Measurements from ENCODE around the gene EVC. TPM values are rescaled to one million over a fixed set of nuclear protein-coding genes. Genes with fewer than 3 reads are reported as not detected.

Gene EVC
- total RNA-seq, 1 experiment from 2014 or later, result not detected

- Mint-ChIP-seq H3K27ac (ENCODE audit: unreplicated experiment) (no peak overlapping the region), H3K4me1 (ENCODE audit: low read depth, unreplicated experiment) (no peaks in the 10 kb centered on the region), H3K9me3 (ENCODE audit: low read depth, unreplicated experiment) (peaks cover 4% of the 10 kb centered on the region), H3K4me3 (ENCODE audit: low read depth, unreplicated experiment) (no peak overlapping the region), H3K36me3 (ENCODE audit: insufficient read depth, unreplicated experiment) (no peaks in the 10 kb centered on the region), H3K27me3 (ENCODE audit: unreplicated experiment) (no peaks in the 10 kb centered on the region)
- TF ChIP-seq, protein P1, sequence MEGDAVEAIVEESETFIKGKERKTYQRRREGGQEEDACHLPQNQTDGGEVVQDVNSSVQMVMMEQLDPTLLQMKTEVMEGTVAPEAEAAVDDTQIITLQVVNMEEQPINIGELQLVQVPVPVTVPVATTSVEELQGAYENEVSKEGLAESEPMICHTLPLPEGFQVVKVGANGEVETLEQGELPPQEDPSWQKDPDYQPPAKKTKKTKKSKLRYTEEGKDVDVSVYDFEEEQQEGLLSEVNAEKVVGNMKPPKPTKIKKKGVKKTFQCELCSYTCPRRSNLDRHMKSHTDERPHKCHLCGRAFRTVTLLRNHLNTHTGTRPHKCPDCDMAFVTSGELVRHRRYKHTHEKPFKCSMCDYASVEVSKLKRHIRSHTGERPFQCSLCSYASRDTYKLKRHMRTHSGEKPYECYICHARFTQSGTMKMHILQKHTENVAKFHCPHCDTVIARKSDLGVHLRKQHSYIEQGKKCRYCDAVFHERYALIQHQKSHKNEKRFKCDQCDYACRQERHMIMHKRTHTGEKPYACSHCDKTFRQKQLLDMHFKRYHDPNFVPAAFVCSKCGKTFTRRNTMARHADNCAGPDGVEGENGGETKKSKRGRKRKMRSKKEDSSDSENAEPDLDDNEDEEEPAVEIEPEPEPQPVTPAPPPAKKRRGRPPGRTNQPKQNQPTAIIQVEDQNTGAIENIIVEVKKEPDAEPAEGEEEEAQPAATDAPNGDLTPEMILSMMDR (IDR thresholded peaks at IDR 0.05; ENCODE audit: unreplicated experiment), result no peak
- intact Hi-C loops (cut with micrococcal nuclease; ENCODE audit: unreplicated experiment), result no loop called here
- no peak for DNase-seq
- CTCF ChIA-PET, result no interaction called here
- BruUV-seq (replicated peaks), result no TSS peak
Observed at GRCh38 chr4:5666741-5667140, 44.3 kb upstream of the EVC start.

- BruUV-seq (replicated peaks), result no TSS peak
- peaks cover 7% of the 10 kb centered on the region for H3K9me3 Mint-ChIP-seq (ENCODE audit: low read depth, unreplicated experiment)
- CTCF ChIA-PET, result no interaction called here
Observed at GRCh38 chr4:5676763-5677162, 34.2 kb upstream of the EVC start.

DNA sequence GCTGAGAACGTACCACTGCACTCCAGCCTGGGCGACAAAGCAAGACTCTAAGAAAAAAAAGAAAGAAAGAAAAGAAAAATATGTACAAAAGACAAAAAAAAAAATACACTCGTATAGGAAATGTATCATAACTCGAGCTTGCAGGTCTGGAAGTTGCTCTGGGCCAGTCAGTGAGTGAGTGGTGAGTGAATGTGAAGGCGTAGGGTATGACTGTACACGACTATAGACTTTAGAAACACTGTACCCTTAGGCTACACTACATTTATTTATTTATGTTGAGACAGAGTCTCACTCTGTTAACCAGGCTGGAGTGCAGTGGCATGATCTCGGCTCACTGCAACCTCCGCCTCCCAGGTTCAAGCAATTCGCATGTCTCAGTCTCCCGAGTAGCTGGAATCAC lies 32.0 kb upstream of the EVC start:
- intact Hi-C loops (cut with micrococcal nuclease; ENCODE audit: unreplicated experiment), result no loop called here
- TF ChIP-seq, protein P1 (IDR thresholded peaks at IDR 0.05; ENCODE audit: unreplicated experiment), result no peak
- Mint-ChIP-seq H3K9me3 (ENCODE audit: low read depth, unreplicated experiment) (peaks cover 7% of the 10 kb centered on the region), H3K4me3 (ENCODE audit: low read depth, unreplicated experiment) (no peak overlapping the region), H3K27ac (ENCODE audit: unreplicated experiment) (no peak overlapping the region), H3K27me3 (ENCODE audit: unreplicated experiment) (no peaks in the 10 kb centered on the region), H3K36me3 (ENCODE audit: insufficient read depth, unreplicated experiment) (no peaks in the 10 kb centered on the region), H3K4me1 (ENCODE audit: low read depth, unreplicated experiment) (no peaks in the 10 kb centered on the region)
- no TSS peak for BruUV-seq (replicated peaks)
- no peak for DNase-seq
- CTCF ChIA-PET, result no interaction called here

More at GRCh38 chr4:5676763-5677162, 34.2 kb upstream of the EVC start:
- no peaks in the 10 kb centered on the region for H3K36me3 Mint-ChIP-seq (ENCODE audit: insufficient read depth, unreplicated experiment)
- intact Hi-C loops (cut with micrococcal nuclease; ENCODE audit: unreplicated experiment), result no loop called here
- no peaks in the 10 kb centered on the region for H3K27me3 Mint-ChIP-seq (ENCODE audit: unreplicated experiment)
- H3K27ac Mint-ChIP-seq (ENCODE audit: unreplicated experiment), result no peak overlapping the region
- H3K4me1 Mint-ChIP-seq (ENCODE audit: low read depth, unreplicated experiment), result no peaks in the 10 kb centered on the region
- TF ChIP-seq, protein P1 (IDR thresholded peaks at IDR 0.05; ENCODE audit: unreplicated experiment), result no peak
- no peak for DNase-seq
- no peak overlapping the region for H3K4me3 Mint-ChIP-seq (ENCODE audit: low read depth, unreplicated experiment)

GRCh38 chr4:5683566-5683965 lies 27.4 kb upstream of the EVC start:
- no peaks in the 10 kb centered on the region for H3K36me3 Mint-ChIP-seq (ENCODE audit: insufficient read depth, unreplicated experiment)
- H3K27me3 Mint-ChIP-seq (ENCODE audit: unreplicated experiment), result no peaks in the 10 kb centered on the region
- intact Hi-C loops (cut with micrococcal nuclease; ENCODE audit: unreplicated experiment), result no loop called here
- no peak for DNase-seq
- CTCF ChIA-PET, result no interaction called here
- peaks cover 3% of the 10 kb centered on the region for H3K9me3 Mint-ChIP-seq (ENCODE audit: low read depth, unreplicated experiment)
- H3K4me1 Mint-ChIP-seq (ENCODE audit: low read depth, unreplicated experiment), result no peaks in the 10 kb centered on the region
- no peak overlapping the region for H3K27ac Mint-ChIP-seq (ENCODE audit: unreplicated experiment)
- no TSS peak for BruUV-seq (replicated peaks)
- TF ChIP-seq, protein P1 (IDR thresholded peaks at IDR 0.05; ENCODE audit: unreplicated experiment), result no peak
- no peak overlapping the region for H3K4me3 Mint-ChIP-seq (ENCODE audit: low read depth, unreplicated experiment)

Data from Calu3 (cell line).